Measurements from ENCODE around the gene NOL4L. TPM values are rescaled to one million over a fixed set of nuclear protein-coding genes. Genes with fewer than 3 reads are reported as not detected.

NOL4L gene
- total RNA-seq, 1 donor from 2014 or later: 30.5 TPM

DNA sequence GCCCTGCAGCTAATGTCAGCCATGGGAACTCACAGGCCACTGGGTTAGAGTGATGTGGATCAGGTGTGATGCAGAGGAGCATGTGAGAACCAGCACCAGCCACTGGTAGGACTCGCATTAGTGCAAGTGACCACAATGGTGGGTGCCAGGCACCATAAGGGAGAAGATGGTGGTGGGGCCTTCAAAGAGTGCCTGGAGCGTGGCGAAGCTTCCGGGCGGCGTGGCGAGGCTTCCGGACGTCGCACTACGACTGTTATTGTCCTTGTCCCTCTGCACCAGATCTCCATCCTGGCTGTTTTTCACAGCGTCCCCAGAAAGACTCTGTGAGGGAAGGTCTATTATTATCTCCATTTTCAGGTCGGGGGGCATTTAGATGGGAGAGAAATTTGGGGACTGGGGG is 44.7 kb upstream of the NOL4L start:
- H3K4me3 Mint-ChIP-seq (ENCODE audit: unreplicated experiment): no peak overlapping the region
- no peaks in the 10 kb centered on the region for H3K9me3 Mint-ChIP-seq (ENCODE audit: unreplicated experiment)
- no peak for DNase-seq (ENCODE audit: extremely low spot score, unreplicated experiment)
- H3K27me3 Mint-ChIP-seq (ENCODE audit: unreplicated experiment): no peaks in the 10 kb centered on the region
- peaks cover 18% of the 10 kb centered on the region for H3K4me1 Mint-ChIP-seq (ENCODE audit: unreplicated experiment)
- TF ChIP-seq, protein P1, sequence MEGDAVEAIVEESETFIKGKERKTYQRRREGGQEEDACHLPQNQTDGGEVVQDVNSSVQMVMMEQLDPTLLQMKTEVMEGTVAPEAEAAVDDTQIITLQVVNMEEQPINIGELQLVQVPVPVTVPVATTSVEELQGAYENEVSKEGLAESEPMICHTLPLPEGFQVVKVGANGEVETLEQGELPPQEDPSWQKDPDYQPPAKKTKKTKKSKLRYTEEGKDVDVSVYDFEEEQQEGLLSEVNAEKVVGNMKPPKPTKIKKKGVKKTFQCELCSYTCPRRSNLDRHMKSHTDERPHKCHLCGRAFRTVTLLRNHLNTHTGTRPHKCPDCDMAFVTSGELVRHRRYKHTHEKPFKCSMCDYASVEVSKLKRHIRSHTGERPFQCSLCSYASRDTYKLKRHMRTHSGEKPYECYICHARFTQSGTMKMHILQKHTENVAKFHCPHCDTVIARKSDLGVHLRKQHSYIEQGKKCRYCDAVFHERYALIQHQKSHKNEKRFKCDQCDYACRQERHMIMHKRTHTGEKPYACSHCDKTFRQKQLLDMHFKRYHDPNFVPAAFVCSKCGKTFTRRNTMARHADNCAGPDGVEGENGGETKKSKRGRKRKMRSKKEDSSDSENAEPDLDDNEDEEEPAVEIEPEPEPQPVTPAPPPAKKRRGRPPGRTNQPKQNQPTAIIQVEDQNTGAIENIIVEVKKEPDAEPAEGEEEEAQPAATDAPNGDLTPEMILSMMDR (IDR thresholded peaks at IDR 0.05): no peak
- H3K36me3 Mint-ChIP-seq (ENCODE audit: unreplicated experiment): no peaks in the 10 kb centered on the region
- no peak overlapping the region for H3K27ac Mint-ChIP-seq (ENCODE audit: unreplicated experiment)

DNA sequence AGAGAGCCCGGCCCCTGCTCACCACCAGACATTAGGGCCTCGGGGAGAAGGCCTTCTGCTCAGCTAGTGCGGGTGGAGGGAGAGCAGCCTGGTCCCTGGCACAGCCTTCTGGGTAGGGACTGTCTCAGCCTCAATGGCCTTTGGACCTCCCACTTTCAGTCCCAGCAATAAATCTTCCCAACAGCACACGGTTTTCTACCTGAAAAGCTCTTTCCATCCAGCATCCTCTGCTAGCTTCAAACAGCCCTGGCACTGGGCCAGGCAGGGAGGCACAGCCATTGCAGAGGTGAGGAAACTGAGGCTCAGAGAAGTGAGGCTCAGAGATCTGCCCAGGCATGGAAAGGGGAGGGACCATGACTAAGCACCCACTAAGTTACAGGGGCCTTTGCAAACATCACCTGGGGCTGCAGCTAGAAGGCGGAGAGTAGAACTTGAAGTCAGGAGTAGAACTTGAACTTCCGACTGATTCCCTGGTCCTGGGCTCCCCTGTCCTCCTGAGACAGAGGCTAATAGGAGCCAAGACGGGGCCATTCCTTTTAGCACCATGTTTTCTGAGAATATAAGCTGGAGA is 43.9 kb upstream of the NOL4L start:
- TF ChIP-seq, protein P1 (IDR thresholded peaks at IDR 0.05): no peak
- H3K36me3 Mint-ChIP-seq (ENCODE audit: unreplicated experiment): no peaks in the 10 kb centered on the region
- DNase-seq (ENCODE audit: extremely low spot score, unreplicated experiment): no peak
- no peaks in the 10 kb centered on the region for H3K27me3 Mint-ChIP-seq (ENCODE audit: unreplicated experiment)
- no peak overlapping the region for H3K27ac Mint-ChIP-seq (ENCODE audit: unreplicated experiment)
- no peak overlapping the region for H3K4me3 Mint-ChIP-seq (ENCODE audit: unreplicated experiment)
- H3K4me1 Mint-ChIP-seq (ENCODE audit: unreplicated experiment): peaks cover 12% of the 10 kb centered on the region
- H3K9me3 Mint-ChIP-seq (ENCODE audit: unreplicated experiment): no peaks in the 10 kb centered on the region

DNA sequence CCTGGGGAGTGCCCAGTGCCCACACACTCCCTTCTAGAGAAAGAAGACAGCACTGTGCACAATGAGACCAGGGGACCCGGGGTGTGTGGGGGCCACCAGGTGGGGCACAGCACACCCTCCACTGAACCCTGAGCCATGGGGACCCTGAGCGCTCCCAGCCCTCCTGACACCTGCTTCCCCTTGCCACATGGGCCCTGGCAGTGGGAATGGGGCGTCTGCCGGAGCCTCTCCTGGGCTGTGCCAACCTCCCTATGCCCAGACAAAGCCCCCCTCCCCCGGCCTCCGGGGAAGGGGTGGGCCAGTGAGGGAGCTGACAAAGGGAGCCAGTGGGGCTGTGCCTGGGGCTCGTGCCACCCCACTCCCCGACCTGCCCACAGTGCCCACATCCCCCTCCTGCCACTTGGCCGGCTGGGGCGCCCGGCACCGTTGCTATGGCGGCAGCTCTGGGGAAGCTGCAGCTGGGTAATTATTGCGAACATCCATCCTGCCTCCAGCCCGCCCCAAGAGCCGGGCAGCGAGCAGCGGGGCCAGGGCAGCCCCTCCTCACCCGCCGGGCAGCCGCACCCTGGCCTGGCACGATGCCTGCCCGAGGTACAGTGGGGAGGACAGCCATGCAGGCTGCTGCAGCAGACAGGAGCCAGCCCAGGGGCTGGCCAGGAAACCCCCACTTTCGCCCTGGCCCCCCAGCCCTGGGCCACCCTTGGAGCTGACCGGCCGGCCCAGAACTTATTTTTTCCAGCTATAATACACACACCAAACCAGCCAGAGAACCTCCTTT is 41.9 kb upstream of the NOL4L start:
- Mint-ChIP-seq H3K36me3 (ENCODE audit: unreplicated experiment) (no peaks in the 10 kb centered on the region), H3K9me3 (ENCODE audit: unreplicated experiment) (no peaks in the 10 kb centered on the region), H3K4me3 (ENCODE audit: unreplicated experiment) (no peak overlapping the region), H3K27me3 (ENCODE audit: unreplicated experiment) (no peaks in the 10 kb centered on the region), H3K4me1 (ENCODE audit: unreplicated experiment) (peaks cover 11% of the 10 kb centered on the region), H3K27ac (ENCODE audit: unreplicated experiment) (peak overlapping the region; percentile 77)
- DNase-seq (ENCODE audit: extremely low spot score, unreplicated experiment): no peak
- TF ChIP-seq, protein P1 (IDR thresholded peaks at IDR 0.05): no peak

DNA sequence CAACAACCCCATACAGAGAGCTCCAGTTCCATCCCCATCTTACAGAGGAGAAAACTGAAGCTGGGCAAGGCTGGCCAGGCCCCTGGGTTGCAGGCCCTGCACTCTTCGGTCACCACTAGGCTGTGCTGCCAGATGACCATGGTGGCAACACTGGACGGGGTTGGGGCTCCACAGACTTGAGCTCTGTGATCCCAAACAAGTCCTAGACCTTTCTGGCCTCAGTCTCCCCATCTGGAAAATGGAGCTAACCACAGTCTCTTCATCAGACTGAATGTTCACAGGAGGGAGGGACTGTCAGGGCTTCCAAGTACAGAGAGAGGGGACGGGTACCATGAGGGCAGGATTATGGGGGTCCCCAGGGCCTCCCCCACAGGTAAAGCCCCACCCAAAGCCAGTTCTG is 41.3 kb upstream of the NOL4L start:
- TF ChIP-seq, protein P1 (IDR thresholded peaks at IDR 0.05): no peak
- Mint-ChIP-seq H3K4me3 (ENCODE audit: unreplicated experiment) (no peak overlapping the region), H3K27me3 (ENCODE audit: unreplicated experiment) (no peaks in the 10 kb centered on the region), H3K27ac (ENCODE audit: unreplicated experiment) (no peak overlapping the region), H3K36me3 (ENCODE audit: unreplicated experiment) (no peaks in the 10 kb centered on the region), H3K9me3 (ENCODE audit: unreplicated experiment) (no peaks in the 10 kb centered on the region), H3K4me1 (ENCODE audit: unreplicated experiment) (peaks cover 11% of the 10 kb centered on the region)
- no peak for DNase-seq (ENCODE audit: extremely low spot score, unreplicated experiment)

DNA sequence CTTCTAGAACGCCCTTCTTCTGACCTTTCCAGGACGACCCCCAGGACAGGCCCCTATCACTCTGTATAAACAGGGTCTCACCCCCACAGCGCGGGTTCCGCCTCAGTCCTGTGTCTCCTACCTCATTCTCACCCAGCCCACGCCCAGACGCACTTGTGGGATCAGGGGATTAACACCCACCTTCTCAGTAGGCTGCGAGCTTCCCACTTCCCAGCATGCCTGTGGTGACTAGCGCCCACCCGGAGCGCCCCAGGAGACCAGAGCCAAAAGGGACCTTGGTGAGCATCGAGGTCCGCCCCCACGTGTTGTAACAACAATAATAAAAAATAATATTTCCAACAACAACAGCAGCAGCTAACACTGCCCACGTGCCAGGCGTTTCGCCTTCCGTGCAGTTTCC is 40.9 kb upstream of the NOL4L start:
- Mint-ChIP-seq H3K4me3 (ENCODE audit: unreplicated experiment) (no peak overlapping the region), H3K9me3 (ENCODE audit: unreplicated experiment) (no peaks in the 10 kb centered on the region), H3K27ac (ENCODE audit: unreplicated experiment) (no peak overlapping the region)

More for the DNA sequence above, 40.9 kb upstream of the NOL4L start:
- H3K4me1 Mint-ChIP-seq (ENCODE audit: unreplicated experiment): peaks cover 11% of the 10 kb centered on the region
- H3K27me3 Mint-ChIP-seq (ENCODE audit: unreplicated experiment): no peaks in the 10 kb centered on the region
- TF ChIP-seq, protein P1 (IDR thresholded peaks at IDR 0.05): no peak
- DNase-seq (ENCODE audit: extremely low spot score, unreplicated experiment): no peak
- H3K36me3 Mint-ChIP-seq (ENCODE audit: unreplicated experiment): no peaks in the 10 kb centered on the region
